Endothelial cell of umbilical vein (primary cell): ENCODE results near the gene HS3ST1.

Experiments
- CTCF ChIP-seq, 2 donors: IDR thresholded peaks; 1 replicate in 1 of 2; 2 replicates in 1 of 2; pipeline ENCODE4 v1.5.1; 2011; ENCODE audit warnings: low read length in 2 of 2, mild to moderate bottlenecking in 2 of 2, moderate library complexity in 2 of 2, control low read depth in 1 of 2, inconsistent platforms in 1 of 2, low read depth in 1 of 2; ENCODE audit not compliant: insufficient read depth in 1 of 2; ENCODE audit errors: extremely low read depth in 1 of 2
- EZH2 ChIP-seq: IDR thresholded peaks from 2 replicates; pipeline ENCODE4 v1.6.1; 2012; ENCODE audit warnings: borderline replicate concordance, low read depth, mild to moderate bottlenecking, moderate library complexity, low read length, inconsistent platforms; ENCODE audit not compliant: severe bottlenecking
- FOS ChIP-seq: IDR thresholded peaks from 2 replicates; pipeline ENCODE4 v1.6.1; 2011; ENCODE audit warnings: mild to moderate bottlenecking, low read length, moderate library complexity, borderline replicate concordance; ENCODE audit not compliant: insufficient read depth
- GATA2 ChIP-seq: IDR thresholded peaks from 2 replicates; pipeline ENCODE4 v1.7.0; 2011; ENCODE audit warnings: low read depth, mild to moderate bottlenecking, moderate library complexity, mixed read lengths, low read length; ENCODE audit not compliant: insufficient read length, insufficient read depth
- MAX ChIP-seq: IDR thresholded peaks from 2 replicates; pipeline ENCODE4 v1.6.1; 2011; ENCODE audit not compliant: insufficient read depth, insufficient read length

GRCh38 chr4:11376571-11376970, 52.1 kb downstream of the HS3ST1 start:
- TF ChIP-seq GATA2 (no peak), EZH2 (no peak), CTCF (IDR thresholded peaks at IDR 0.05; ENCODE audit: extremely low read depth in 1 of 2, insufficient read depth in 1 of 2, low read depth in 1 of 2, low read length in 2 of 2) (no peak), FOS (no peak), MAX (no peak)
